Kidney glomerular epithelial cell (primary cell): ENCODE data around the gene NUDT6.
A peak's percentile ranks its signal among the peaks of the same experiment; 100 is the strongest.

Experiments
- DNase-seq: peaks from one replicate; lab custom pipeline; 2025; lab: John Stamatoyannopoulos, UW

Gene NUDT6

DNA sequence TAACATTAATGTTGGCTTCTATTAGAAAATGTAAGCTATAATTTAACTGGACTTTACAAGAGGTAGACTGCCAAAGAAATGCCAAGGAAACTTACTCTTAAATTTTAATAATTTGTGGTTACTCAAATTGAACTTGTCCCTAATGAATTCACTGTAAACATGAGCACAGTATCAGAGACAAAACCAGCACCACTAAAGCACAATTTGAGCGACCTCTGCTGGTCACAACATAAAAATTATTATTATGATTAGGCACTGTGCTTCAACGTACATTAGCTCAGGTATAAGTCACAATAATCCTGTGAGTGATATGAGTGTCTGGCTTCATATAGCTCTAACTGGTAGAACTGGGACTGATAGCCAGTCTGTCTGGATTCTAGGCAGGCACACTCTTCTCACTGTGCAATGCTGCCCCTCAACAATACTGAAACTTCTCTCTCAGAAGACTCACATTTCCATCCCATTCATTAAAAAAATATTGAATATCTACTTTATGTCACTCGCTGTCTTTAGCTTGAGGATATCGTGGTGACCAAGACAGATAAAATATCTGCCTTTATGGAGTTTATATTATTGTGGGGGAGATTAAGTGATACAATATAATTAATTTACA lies 8.0 kb downstream of the NUDT6 start:
- DNase-seq = peak; percentile 51

DNA sequence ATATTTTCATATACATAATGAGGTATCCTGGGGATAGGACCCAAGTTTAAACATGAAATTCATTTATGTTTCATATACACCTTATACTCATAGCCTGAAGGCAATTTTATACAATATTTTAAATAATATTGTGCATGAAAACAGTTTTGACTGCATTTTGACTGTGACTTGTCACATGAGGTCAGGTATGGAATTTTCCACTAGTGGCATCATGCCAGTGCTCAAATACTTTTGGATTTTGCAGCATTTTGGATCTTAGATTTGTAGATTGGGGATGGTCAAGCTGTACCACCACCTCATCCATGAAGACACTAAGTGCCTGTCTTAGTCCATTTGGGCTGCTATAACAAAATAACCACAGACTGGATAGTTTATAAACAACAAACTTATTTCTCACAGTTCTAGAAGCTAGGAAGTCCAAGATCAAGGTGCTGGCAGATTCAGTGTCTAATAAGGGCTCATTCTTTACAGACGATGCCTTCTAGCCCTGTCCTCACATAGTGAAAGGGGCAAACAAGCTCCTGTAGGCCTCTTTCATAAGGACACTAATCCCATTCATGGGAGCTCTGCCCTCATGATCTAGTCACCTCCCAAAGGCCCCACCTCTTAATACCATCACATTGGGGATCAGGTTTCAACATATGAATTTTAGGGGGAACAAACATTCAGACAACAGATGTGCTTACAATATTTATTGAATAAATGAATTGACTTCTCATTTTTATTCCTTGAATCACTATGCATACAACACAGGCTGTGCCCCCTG lies 9.4 kb downstream of the NUDT6 start:
- DNase-seq = no peak

DNA sequence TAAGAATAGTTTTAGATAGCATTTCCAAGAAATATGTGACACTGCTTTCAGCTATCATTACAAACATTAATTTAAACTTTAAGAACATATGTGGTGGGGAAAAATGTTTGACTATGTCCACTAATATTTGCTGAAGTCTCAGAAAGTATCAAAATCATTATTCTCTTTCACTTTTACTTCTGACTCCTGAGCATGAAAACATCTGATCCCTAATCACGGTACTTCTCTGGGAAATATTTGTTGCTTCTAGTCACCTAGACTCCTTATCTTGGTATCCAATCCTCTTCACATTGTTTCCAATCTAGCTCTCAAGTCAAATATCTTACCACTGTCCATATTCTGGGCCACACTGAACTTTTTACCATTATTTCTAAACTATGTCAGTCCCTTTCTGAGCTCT lies 10.8 kb downstream of the NUDT6 start:
- no peak for DNase-seq

DNA sequence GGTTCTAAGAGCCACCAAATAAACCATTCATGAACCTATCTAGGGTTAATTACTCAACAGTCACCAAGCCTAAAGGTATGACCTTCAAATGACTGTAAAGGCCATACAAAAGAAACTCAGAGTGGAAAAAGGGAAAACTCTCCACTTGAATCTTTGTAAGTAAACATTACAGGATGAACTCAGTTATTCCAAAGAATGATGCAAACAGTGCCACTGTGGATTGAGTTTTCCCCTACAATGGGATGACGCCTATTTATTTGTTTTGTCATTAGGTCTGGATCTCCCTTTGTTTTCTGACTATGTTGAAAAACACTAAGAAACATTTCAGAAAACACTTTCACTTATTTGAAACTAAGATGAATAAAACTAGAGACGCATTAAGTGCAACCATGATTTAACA lies 12.7 kb downstream of the NUDT6 start:
- DNase-seq = no peak

DNA sequence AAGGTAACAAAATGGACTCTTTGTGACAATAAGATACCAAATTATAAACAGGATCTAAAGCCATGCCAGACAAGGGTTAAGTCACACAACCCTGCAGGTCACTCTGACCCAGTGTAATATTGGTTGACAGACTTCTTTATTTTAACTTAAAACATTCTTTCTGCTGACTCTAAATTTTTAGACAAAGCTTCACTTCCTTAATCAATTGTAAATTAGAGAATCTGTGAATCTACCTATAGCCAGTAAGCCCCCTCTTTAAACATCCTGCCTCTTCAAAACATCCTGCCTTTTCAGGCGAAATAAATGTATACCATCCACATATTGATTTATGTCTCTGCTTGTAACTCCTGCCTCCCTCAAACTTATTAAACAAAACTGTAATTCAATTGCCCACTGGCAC lies 14.2 kb downstream of the NUDT6 start:
- DNase-seq = no peak

DNA sequence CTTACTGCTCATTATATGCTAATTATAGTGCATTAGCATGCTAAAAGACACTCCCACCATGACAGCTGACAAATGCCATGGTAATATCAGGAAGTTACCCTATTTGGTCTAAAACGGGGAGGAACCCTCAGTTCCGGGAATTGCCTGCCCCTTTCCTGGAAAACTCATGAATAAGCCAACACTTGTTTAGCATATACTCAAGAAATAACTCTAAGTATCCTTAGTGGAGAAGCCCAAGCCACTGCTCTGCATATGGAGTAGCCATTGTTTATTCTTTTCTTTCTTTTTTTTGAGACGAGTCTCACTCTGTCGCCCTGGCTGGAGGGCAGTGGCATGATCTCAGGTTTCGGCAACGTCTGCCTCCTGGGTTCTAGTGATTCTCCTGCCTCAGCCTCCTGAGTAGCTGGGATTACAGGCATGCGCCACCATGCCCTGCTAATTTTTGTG lies 15.5 kb downstream of the NUDT6 start:
- no peak for DNase-seq

DNA sequence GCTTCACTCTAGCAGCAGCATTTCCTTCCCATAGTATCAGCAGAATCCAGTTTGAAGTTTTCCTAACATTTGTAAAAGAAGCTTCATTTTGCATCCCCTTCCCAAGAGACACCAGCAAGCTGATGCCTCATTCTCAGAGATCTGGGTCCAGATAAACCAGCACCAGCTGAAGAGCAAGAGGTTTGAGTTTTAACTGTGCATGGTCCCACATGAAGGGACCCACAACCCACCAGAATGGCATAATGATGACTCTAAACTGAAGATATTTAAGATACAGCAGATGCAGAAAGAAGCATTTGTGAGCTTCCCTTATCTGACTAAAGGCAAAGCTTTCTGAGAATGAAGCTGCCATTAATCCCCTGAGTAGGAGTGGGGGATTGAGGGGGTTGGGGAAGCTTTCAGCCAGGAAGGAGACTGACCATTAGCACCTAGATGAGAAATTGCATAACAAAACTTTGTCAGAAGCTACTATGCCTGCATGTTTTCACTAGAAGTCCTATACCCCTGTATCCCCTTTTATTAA lies 18.6 kb downstream of the NUDT6 start:
- no peak for DNase-seq

DNA sequence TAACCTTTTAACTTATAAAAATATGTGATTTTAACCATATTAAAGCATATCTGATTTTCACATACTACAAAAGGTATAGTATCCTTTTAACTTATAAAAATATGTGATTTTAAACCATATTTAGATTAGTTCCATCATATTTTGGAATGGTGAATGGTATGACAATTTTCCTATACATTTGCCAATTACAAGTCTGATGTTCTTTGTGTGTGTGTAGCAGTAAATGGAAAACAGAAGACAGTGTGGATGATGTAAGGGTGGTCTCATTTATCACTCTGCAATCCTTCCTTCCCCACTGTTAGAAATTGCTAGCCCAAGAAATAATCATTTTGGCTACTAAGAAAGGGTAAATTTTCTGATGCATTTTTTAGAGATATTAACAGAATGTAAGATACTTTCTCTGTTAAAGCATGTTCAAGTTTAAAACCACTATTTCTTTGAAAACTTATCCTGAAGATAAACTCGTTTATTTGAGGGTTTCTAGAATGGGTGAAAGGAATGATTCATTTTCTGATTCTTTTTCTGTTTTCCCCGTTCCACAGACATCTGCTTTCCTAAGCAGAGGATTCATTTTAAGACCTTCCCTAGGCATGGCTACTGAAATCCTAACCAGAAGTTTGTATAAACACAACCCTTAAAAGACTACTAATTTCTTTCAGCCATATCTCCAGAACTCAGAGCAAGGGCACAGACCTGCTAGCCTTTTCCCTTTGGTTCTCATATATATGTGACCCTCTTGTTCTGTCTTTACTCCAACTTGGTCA lies 21.0 kb downstream of the NUDT6 start:
- no peak for DNase-seq

DNA sequence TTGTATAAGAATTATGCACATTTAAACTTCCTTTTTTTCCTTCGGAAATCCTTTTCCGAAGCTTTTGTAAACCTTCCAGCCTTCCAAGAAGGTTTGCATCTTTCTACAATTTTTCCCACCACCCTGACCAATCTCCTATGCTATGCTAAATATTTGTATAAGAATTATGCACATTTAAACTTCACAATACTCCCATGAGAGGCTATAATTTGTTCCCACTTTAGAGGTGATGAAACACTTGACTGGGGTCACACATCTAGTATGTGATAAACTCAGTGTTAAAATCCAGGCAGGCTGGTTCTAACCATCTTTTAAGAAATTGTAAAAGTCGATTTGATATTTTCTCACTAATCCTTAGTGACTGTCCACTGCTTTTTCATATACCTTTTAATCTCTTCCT lies 22.1 kb downstream of the NUDT6 start:
- no peak for DNase-seq

DNA sequence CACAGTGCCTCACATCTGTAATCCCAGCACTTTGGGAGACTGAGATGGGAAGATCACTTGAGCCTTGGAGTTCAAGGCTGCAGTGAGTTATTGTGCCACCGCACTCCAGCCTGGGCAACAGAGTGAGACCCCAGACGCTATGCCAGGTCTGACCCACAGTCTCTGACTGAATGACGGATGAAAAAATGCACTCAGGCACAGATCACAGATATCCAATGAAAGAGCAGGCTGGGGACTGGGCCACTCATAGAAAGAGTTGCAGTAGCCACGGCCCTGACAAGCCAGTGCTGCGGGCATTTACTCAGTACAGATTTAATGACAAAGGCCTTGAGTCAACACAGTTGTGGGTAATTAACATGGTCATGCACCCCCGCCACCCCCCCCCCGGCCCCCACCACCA lies 22.7 kb downstream of the NUDT6 start:
- no peak for DNase-seq

DNA sequence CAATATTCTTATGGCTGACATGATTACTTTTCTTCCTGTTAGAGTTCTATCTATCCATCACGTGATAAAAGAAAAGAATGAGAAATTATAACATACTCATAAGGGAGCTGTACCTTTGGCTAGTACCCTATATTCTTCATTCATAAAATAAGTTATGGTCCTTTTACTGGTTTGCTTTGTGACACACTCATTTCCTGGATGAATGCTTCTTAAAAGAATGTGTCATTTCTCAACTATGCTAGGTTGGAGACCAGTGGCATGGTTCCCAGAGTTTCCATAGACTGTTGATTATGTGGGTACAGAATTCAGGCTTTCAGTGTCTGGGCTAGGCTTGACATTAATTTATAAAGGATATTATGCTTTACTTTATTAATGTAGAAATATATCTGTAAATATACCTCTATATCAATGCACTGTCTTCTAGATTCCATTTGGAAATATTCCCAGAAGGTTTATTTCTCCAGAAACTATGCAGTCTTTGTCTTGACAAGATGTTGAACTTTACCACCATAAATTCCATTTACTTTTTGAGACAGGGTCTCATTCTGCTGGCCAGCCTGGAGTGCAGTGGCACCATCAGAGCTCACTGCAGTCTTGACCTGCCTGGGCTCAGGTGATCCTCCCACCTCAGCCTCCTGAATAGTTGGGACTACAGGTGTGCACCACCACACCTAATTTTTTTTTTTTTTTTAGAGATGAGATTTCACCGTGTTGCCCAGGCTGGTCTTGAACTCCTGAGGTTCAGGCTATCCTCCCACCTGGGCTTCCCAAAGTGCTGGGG lies 23.8 kb downstream of the NUDT6 start:
- DNase-seq = peak; percentile 77

DNA sequence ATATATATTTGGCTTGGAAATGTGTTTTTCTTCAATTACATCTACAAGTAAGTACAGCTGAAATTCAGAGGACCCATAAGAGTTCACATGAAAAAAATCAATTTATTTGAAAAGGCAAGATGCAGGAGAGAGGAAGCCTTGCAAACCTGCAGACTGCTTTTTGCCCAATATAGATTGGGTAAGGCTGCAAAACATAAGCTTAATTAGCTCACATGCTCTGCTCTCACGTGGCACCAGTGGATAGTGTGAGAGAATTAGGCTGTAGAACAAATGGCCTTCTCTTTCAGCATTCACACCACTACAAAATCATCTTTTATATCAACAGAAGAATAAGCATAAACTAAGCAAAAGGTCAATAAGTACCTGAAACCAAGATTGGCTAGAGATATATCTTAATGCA lies 26.1 kb downstream of the NUDT6 start:
- no peak for DNase-seq

DNA sequence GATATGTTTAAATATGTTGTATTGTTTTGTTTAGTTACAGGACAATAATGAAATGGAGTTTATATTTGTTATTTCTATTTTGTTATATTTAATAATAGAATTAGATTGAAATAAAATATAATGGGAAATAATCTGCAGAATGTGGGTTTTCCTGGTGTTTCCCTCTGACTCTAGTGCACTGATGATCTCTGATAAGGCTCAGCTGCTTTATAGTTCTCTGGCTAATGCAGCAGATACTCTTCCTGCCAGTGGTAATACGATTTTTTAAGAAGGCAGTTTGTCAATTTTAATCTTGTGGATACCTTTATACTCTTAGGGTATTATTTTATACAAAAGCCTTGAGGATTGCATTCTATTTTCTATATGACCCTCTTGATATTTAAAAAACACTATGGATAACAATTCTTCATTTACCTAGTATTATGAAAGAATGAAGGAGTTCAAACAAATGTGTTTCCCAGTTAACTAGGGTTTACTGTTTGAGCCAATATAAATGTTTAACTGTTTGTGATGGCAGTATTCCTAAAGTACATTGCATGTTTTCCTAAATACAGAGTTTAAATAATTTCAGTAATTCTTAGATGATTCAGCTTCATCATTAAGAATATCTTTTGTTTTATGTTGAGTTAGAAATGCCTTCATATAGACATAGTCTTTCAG lies 26.9 kb downstream of the NUDT6 start:
- no peak for DNase-seq

DNA sequence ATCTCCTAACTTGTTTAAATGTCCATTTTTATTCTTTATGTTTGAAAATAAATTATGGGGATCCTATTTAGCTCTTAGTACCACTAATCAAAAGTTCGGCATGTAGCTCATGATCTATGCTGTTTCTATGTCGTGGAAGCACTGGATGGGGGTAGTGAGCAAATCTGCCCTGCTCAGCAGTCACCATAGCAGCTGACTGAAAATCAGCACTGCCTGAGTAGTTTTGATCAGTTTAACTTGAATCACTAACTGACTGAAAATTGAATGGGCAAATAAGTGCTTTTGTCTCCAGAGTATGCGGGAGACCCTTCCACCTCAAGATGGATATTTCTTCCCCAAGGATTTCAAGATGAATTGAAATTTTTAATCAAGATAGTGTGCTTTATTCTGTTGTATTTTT lies 27.6 kb downstream of the NUDT6 start:
- peak; percentile 32 for DNase-seq

DNA sequence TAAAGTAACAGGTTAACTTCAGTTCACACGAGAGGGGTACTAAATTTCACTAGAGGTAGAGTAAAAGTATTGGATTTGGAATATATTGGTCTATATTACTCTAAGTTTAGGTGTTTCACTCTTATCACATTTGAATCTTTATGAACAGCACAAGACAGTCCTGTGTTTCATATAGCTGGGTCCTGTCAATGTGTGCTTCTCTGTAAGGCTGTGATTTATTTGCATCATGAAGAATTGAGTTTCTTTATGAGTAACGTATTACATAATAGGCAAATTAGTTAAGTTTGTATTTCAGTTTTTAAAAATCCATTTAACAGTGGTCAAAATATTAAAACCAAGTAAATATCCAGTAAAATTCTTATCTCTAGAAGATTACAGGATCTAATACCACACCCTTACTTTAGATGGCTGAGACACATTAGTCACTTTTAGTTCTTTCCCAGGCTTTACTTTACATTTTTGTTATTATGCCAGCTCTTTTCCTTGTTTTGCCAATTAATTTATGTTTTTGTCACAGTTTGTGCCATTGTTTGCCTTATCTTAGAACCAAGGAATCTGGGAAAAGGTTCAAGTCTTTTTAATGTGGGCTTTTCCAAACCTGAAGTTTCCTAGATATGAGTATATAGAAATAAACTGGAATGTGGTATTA lies 32.1 kb downstream of the NUDT6 start:
- DNase-seq = no peak

DNA sequence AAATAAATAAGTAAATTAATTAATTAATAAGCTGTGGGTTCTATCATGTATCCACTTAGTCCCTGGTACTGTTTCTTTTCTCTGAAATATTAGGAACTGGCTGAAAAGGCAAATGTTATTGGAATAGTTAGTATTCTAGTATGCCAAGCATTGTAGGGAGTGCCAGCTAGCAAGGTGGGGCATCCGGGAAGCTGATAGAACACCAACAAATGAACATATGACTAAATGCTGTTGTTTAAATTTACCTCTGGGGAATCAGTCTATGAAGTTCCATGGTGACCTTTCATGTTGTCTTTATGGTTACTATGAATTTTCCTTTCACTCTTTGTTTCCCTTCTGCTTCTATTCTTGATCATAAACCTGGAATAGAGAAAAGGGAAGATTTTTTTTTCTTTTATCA lies 32.7 kb downstream of the NUDT6 start:
- DNase-seq = no peak

DNA sequence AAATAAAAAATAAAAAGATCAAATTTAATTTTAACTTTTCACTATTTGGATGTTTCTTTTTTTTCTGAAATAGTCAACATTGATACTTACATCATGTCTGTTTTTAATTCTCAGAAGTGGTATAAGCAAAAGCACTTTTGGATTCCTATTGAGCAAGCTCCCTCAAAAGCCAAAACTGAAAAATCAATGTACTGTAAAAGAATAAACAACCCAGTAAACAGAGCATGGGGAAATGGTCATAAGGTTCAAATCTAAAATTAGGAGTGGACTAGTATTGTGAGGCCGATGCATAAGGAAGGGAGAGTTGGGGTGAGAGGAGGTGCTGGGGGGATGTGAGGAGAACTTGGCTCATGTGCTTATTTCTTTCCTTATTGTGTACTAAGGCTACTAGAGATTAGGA lies 37.9 kb downstream of the NUDT6 start:
- DNase-seq = no peak

DNA sequence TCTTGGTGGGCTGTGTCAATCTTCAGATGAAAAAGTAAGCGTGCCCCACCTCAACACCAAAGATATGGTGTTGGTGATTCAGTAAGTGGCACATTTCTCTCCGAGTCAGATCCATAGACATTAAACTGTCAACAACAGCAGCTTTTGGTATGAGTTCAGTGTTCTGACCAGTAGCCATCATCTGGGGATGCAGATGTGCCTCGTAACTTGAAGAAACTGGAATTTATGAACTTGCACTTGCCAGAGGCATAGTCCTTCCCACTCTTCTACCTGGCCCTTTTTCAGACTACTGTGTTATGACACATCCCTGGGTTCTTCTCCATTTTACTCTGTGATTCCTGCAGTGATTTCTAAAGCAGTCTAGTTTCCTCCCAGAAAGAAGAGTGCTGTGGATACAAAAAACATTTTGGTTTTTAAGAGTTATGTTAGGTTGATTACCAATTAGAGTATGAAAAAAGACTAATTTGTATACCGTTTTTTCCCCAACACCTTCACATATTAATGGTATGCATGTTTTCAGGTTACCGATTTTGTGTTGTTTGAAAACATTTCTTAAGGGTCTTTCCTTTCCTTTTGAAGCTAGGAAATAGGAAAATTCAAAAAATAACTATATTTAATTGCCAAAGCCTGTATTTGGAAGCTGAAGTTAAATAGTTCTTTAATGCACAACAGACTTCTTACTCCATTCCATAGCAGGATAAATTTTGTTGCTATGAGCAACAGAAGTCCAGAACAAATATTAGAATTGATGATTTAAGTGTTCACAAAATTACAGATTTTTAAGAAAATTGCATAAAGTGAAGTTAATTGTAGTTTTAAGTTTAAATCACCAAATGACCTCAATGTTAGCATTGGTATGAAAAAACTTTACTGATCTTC lies 39.3 kb downstream of the NUDT6 start:
- DNase-seq = no peak

DNA sequence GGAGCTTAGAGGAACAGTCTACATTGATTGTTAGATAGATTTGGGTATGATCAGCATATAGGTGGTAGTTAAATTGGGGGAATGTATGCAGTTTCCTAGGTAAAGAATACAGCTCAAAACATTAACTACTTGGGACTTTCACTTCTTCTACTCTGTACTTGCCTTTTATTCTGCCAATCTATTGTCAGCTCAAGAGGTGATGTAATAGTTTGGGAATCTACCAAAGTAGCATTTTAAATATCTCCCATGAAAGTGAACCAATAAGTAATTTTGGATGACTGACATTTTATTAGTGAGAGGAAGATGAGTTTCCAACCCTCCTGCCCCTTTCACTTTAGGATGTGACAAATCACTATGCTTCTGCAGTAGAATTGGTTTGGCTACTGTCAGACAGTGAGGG lies 43.4 kb downstream of the NUDT6 start:
- DNase-seq = no peak

DNA sequence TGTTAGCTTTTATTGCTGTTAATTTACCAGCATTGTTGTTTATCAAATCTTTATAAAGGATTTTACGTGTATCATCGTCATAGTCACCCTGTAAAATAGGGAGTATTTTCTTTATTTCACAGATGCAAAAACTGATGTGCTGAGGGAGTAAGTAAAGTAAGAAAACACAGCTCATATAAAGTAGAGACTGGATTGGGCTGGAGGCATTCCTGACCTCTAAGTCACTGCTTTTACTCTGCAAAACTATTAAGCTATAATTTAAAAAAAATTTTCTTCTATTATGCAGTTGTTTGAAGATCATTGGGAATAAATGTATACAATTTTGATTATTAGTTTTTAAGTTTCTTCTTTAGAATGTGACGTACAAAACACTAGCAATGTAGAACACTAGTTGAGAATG lies 45.9 kb downstream of the NUDT6 start:
- no peak for DNase-seq
